NCI-H446 treated with DMSO at 0.1 percent for 48 hours (cell line): ENCODE measurements around the gene GHRL.
"Not testable (repeated sequence)": the region's sequence is repeated elsewhere in the genome, so short reads cannot be mapped to it uniquely, and the experiment has no call there.

Experiments
- DNase-seq: peaks from one replicate; lab custom pipeline; 2025; lab: John Stamatoyannopoulos, UW

GHRL gene

DNA sequence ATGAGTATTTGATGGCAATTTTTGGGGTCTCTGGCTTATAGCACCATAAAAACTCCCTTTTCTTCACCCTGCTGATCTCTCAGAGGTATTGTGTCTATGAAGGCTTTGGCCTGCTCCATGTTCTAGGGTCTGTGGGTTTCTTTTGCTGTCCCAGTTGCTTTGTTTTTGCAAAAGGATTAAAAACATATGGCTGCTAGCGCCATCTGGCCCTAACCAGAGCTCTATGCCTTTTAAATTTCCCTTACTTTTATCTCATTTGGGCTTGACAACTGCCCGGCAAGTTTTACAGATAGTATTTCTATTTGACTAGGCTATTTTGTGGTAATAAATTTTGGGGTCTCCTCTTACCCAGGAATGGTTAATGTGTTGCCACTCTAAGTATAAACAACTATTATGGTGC is 6.4 kb upstream of the GHRL start:
- DNase-seq: no peak

DNA sequence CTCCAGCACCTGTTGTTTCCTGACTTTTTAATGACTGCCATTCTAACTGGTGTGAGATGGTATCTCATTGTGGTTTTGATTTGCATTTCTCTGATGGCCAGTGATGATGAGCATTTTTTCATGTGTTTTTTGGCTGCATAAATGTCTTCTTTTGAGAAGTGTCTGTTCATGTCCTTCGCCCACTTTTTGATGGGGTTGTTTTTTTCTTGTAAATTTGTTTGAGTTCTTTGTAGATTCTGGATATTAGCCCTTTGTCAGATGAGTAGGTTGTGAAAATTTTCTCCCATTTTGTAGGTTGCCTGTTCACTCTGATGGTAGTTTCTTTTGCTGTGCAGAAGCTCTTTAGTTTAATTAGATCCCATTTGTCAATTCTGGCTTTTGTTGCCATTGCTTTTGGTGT is 5.3 kb upstream of the GHRL start:
- DNase-seq: not testable (repeated sequence)

DNA sequence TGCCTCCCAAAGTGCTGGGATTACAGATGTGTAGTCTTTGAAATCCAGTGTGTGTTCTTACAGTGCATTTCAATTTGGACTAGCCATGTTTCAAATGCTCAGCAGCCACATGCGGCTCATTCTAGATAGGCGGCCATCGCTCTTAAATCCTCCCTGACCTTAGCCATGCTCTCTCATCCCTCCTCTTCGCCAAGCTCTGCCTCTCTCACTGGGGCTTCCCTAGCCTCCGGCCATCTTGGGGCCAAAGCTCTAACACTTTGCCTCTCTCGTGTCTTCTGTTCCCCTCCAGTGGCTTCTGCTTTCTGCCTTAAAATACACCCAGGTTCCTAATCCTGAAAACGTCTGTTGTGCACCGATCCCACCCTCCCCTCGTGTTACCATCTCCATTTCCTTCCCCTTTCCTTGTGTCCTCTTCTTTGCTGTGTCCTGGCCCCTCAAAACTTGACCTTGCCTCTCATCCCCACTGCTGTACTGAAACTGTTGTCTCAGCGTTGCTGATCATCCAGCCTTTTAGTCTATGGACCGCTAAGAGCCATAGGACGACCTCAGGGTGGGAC is 1.4 kb upstream of the GHRL start:
- no peak for DNase-seq

DNA sequence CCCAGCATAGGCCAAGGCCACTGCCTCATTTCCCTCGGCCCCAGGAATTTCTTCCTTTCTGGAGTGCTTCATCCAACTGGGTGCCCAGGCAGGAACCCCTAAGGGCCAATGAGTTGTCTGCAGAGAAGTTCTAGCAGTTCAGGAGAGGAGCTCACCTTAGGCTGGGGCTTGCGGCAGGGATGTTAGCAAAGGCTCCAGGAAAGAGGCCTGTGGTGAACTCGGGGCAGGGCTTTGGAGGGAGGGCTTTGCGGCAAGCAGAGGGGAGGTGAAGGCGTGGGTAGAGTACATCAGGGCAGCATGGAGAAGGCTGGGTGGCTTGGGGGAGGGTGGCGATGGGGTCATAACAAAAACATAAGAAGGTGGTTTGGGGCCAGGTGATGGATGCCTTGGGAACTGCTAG is 1.1 kb downstream of the GHRL start:
- DNase-seq: no peak

DNA sequence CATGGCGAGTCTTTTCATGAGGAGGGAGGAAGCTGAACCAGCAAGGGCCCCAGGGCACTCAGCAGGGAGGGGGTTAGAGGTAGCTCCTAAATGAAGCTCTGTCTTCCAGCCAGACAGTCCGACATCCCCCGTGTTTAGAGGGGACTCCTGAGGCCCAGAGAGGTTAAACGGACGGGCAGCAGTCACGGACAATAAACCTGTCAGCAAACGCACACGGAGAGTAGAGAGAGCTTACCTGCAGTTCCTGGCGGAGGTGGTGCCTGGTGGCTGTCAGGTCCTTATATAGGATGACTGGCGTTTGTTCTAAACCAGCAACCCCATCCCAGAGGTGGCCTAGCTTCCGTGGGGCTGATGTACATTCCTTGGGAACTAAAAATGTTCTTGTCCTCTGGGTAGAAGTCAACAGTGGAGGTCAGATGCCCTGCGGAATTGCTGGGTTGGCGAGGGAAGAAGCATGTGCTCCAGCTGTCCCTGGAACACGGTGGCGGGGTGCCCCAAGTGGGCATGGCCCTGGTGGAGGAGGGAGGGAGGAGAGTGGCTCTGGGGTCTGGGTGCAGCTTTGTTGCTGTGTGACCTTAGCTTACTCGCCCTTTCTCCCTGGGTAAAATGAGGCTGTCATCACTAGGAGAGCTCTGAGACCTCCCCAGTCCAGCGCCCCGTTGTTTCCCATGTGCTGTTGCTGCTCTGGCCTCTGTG is 2.1 kb downstream of the GHRL start:
- no peak for DNase-seq

DNA sequence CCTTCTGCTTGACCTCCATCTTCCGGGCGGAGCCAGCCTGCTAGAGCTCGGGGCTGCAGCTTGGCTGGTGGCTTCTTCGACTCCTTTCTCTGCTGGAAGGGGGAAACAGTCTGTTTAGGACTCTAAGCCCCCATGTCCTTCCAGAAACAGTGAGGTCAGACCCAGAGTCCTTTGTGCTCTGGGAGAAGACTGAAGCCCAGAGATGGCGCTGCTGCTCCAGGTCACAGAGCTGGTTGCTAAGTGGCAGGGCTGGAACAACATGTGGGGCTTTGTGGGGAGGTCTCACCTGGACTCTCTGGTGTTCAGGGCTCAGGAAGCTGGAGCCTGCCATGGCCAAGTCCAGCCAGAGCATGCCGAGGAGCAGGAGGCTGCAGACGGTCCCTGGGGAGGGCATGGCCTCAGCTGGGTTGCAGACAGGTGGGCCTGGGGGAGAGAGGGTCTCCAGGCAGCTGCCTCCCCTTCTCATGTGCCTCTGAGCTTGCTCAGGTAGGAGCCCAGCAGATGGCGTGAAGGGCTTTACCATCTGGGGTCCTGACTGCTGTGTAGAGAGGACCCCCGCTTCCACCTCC is 2.9 kb downstream of the GHRL start:
- no peak for DNase-seq

DNA sequence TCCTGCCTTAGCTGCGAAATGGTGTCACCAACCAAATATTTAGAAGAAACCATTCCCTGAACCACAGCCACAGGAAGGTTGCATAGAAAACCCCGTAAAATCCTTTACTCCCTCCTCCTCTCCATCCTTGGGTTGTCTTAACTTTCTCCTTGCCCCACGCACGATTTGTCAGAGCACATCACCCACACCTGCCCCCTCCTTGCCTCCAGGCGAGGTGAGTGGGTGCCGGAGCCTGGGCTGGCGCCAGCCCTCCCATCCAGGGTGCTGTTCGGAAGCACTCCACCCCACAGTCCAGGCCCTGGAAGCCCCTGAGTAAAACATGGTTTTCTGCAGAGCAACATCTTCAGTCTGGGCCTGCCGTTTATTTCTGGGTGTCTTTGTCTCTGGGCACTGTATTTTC is 3.7 kb downstream of the GHRL start:
- no peak for DNase-seq

DNA sequence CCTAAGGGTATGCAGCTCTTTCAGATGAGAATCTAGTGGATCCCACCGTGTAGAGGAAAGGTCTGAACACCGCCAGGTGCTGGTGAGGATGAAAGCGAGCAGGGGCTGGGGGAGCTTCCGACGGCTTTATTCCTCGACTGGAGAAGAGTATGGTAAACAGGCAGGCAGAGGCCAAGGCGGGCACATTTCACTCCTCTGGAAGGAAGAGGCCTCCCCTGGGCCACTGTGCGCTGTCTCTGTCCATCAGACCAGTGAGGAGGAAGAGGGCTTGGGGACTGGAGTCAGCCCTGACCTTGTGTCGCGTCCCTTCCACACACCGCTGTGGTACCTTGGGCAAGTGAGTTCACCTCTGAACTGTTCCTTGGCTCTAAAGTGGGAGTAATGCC is 4.2 kb downstream of the GHRL start:
- DNase-seq: no peak

DNA sequence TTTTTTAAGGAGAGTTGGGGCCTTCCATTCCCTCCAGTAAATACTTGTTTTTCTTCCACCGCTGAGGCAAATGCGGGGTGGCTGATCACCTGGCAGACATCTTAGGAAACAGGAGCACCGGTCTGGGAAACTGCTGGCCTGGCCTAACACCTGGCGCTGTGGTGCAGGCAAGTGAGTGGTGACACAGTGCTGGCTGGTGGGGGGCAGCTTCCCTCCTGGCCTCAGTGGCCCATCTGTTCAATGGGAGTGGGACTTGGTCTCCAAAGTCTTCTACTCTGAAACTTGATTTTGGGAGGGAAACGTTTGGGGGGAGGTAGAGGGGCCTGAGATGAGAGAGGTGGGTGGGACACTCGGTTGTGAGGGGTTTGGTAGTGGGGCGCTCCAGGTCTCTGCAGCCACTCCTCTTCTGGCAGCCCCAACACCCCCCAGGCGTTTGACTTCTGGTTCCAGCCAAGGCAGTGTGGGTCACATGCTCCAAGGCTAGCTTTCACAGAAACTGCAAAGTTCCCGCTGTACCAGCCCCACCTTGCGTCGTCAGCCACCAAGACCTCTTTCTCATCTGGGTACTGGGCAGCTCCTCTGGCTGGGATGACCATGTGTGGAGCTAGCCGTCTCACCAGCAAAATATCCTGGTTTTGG is 4.7 kb downstream of the GHRL start:
- DNase-seq: no peak

DNA sequence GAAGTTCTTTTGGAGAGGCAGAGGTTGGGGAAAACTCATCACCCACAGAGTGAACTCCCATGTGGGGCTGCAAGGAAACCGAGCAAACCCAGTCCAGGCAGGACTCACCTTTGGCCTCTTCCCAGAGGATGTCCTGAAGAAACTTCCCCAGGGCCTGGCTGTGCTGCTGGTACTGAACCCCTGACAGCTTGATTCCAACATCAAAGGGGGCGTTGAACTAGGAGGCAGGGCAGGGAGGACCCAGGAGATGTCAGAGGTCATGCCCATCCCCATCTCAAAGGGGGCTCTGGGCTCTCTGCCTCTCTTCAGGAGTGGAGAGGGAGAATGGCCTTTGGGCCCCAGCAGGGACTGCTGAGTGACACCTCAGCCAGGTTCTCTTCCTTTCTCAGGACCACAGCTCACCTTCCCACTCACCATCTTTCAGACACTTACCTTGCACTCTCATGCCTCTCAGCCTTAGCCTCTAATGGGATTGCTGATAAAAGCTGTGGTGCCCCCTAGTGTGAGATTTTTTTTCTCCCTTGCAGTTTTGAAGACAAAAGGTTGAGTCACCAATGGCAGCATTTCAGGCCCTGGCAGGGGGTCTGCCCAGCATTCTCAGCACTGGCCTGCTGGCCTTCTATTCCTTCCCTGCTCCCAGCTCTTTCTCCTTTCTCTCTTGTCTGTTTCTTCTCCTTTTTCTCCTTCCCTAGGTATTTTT is 6.0 kb downstream of the GHRL start:
- no peak for DNase-seq

DNA sequence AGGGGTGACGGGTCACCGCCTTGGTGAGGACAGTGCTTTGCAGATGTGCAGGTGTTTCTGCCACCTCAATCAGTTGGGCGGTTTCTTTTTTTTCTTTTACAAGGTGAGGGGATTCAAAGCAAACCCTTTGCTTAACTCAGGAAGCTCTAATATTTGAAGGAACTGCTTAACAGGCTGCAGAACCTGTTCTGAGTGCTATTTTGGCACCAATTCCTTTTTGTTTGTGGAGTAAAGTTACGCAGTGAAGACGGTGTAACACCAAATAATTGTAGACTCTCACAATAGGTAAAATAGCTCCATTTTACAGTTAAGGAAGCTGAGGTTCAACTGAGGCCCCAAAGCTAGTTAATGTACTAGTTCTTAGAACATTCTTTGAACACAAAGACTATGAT is 6.6 kb downstream of the GHRL start:
- DNase-seq: no peak

DNA sequence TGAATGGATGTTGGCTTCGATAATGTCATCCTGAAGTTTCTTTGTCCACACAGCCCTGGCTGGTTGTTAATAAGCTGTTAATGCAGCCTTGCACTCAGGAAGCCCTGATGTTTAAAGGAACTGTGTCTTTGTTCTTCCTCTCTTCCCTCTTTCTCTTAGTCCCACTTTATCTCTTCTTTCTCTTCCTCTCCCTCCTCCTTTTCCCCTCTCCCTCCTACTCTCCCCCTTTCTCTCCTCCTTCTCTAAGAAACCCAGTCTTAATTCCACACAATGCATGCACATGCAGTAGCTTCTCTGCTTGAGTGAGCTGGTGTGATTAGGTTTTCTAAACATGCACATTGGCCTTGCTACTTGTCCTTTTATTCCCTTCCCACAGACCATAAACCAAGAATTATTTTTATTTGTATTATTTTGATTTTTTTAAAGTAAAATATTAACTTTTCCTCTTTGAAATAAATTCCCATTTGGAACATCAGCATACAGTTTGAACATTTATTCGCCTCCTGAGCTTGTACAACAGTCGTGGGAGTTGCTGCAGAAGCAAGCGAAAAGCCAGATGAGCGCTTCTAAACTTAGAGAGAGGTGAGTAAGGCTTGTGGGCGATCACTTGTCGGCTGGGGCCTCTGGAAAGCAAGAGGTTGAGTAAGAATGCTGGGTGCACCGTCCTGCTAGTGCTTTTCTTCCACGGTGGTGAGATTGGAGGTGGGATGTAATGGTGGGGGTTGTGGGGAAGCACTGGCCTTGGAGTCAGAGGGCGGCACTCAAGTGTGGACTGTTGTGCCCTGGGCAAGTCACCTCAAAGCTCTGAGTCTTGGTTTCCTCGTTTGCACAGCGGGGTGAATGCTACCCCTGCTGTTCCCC is 7.2 kb downstream of the GHRL start:
- no peak for DNase-seq

DNA sequence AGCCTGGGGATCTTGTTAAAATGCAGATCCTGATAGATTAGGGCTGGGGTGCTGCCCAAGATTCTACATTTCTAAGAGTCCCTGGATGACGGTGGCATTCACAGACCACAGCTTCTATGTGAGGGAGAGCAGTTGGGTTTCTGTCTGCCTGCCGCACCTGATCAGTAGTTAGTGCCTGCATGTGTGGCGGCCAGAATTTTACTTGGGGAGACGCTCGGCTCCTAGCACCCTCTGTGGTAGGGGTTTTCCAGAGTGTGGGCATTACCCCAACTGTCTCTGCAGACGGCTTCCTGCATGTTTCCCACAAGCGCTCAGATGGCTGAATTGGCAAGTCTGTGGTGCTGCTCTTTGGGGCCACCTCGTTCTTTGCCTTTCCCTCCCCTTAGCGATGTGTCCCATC is 8.3 kb downstream of the GHRL start:
- DNase-seq: no peak

DNA sequence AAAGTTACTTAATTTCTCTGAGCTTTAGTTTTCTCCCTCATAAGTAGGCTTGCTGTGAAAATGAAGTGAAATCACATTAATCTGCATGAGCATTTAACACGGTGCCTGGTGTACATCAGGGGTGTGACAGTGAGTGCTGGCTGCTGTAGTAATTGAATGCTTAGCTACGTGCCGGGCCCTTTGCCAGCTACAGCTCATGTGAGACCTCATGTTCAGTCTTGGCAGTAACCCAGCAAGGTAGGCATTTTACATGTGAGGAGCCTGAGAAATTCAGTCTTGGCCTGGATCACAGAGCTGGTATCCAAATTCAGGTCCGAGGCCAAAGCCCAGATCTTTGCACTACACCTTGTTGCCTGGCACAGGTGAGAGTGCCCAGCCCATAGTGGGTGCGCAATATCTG is 9.1 kb downstream of the GHRL start:
- DNase-seq: no peak

DNA sequence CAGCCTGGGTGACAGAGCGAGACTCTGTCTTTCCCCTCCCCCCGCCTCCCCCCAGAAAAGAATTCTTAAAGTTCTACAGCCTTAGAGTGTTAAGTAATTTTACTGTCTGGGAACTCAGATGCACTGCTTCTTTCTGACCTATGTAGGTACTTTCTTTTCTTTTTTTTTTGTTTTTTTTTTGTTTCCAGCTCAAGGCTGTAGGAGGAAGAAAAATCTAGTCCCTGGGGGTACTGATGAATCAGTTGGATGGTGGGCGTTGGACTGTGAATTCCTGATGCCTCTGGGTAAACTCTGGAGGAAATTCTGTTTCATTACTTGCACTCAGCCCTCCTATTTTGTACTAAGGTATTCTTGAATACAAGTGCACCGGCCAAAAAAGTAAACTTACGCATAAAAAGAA is 10.8 kb downstream of the GHRL start:
- DNase-seq: no peak

DNA sequence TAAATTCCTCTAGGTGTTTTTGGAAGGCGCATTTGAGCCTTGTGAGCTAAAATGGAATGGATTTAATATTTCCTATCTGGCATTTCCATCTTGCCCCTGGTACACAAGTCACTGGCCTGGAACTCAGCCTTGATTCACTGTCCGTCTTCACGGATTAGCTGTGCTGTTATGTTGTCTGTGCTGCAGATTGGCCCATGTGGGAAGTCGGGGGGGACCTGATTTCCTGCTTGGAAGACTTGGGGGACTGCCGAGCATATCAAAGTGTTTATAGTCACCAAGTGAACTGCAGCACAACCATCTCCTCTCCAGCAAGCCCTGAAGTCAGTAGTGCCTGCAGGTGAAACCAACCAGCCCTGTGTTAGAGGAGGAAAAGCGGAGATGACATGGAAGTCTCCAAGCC is 12.2 kb downstream of the GHRL start:
- no peak for DNase-seq

DNA sequence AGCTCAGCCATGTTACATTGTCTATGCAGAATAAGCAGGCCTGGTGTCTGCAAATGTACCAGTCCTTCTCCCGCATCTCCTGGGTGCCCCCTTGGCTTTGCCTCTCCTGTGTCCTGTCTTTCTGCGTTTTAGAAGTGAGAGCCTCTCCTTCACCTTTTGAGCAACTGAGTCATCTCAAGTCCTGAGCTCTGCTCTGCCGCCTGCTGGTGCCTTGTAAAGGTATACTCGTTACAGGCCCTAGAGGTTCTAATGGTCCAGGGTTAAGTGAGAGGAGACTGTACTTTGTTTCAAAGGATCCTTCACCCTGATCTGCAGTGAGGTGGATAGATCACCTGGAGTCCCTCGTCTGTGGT is 12.6 kb downstream of the GHRL start:
- no peak for DNase-seq

DNA sequence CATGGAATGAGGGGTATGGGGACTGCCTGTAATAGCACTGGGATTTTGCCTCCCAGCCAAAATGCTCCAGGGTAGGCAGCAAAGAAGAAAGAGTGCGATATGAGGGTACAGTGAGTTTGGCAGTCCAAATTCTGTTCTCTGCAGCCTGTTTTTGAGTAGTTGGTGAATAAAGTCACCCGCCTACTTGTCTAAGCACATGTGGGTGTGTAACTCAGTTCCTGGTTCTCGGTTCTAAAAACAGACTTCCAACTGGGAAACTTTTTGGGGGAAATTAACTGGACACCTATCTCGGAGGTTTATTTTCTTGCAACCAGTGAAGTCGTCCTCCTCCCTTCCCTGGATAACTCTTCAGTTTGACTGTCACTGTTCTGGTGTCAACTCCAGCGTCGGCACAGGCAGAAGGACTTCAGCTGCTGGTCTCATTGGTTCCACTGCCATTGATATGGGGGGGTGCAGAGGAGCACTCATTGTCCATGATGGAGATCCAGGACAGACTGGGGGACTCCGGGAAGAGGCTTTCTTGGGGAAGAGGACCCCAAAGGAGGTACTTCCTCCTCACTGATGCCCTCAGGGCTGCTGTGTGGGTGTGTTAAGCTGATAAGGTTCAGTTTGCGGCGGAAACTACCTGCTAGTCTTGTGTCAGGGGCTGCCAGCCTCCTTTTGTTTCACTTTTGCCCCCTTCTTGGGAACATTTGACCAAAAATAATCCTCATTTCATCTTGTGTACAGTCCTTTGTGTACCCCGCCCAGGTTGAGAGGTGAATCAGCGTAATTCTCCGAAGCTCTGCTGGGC is 13.2 kb downstream of the GHRL start:
- no peak for DNase-seq

DNA sequence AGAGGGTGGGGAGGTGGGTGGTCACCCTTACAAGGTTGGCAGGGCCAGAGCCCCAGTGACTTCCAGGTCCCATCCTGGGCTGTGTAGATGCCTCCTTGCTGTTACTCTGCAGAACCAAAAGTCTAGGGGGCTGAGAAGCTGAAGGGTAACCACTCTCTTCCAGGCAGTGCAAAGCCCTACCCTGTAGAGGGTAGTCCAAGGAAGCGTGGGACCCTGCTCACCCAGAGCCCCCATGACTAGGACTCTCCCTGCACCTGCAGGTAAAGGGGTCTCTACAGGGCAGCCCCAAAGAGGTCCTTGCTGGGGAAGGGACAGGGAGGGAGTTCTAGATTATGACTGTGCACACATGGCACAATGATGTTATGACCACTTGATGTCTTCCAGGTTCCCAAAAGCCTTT is 14.2 kb downstream of the GHRL start:
- no peak for DNase-seq

DNA sequence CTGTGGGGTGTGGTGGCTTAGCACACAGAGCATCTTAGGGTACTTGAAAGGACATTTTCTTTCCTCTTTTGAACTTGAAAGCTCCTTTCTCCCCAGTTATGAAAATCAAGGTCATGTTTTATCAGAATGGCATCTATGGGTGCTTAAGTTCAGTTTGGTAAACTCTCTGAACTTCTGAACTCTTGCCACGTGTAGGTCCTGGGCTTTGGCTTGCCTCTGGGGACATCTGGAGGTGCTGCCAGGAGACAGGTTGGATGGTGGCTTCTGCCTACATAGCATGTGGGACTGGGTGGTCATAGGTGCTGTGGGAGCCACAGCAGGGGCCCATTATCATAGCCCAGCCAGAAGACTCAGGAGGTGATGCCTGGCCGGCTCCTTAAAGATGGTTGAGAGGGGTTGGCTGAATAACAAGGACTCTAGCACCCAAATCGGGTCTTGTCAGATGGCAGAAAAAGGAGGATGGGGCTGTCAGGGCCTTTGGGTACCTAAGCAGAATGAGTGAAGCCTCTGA is 15.6 kb downstream of the GHRL start:
- DNase-seq: no peak

DNA sequence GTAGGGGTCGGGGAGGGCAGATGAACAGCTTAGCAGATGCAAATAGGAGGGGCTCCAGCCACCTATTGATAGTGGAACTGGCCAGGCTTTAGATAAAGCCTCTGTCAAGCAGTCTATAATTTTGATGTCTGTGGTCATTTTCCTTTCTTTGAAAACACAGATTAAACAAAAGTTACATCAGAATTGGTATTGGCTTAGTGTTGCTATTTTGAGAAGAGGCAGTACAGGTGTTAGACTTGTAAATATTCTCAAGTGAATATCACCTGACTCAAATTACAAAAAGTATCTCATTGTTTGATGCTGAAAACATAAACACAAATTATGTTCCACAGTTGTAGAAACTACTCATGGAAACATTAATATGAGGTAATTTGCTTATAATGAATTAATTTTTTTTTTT is 18.1 kb downstream of the GHRL start:
- DNase-seq: no peak
